K562 (cell line): ENCODE measurements around the gene CUL9. TPM values are rescaled to one million over a fixed set of nuclear protein-coding genes. Genes with fewer than 3 reads are reported as not detected.

Experiments
- ATF4 ChIP-seq: fragments of 450-650 bp; formaldehyde crosslinking; IDR thresholded peaks from 2 replicates; pipeline ENCODE4 v1.4.0; 2022; ENCODE audit warnings: mild to moderate bottlenecking, moderate library complexity
- FOXA1 ChIP-seq: fragments of 450-650 bp; IDR thresholded peaks from 2 replicates; pipeline ENCODE4 v1.6.1; 2016; ENCODE audit warnings: mild to moderate bottlenecking, borderline replicate concordance
- IFI16 ChIP-seq: fragments of 250-450 bp; sonication (Bioruptor Pico); IDR thresholded peaks from 2 replicates; pipeline ENCODE4 v2.1.2; 2022; ENCODE audit warnings: mild to moderate bottlenecking, inconsistent platforms
- IRF1 ChIP-seq: sonication (generic); formaldehyde crosslinking; IDR thresholded peaks from 2 replicates; pipeline ENCODE4 v1.8.0; 2022; ENCODE audit warnings: missing genetic modification reagents, mild to moderate bottlenecking, borderline replicate concordance
- KAT2B ChIP-seq: IDR thresholded peaks from one replicate; pipeline ENCODE4 v1.6.1; 2012; ENCODE audit warnings: low read depth, mild to moderate bottlenecking, control low read depth, inconsistent platforms, low read length, moderate library complexity
- MCM3 ChIP-seq: fragments of 450-650 bp; IDR thresholded peaks from 2 replicates; pipeline ENCODE4 v1.6.1; 2016
- PHB2 ChIP-seq: fragments of 450-650 bp; IDR thresholded peaks from 2 replicates; pipeline ENCODE4 v1.6.1; 2017; ENCODE audit warnings: low read depth
- POLR2B ChIP-seq: fragments of 450-650 bp; IDR thresholded peaks from 2 replicates; pipeline ENCODE4 v1.6.1; 2018; ENCODE audit warnings: low read depth; ENCODE audit not compliant: partially characterized antibody
- RCOR1 ChIP-seq, 2 experiments: IDR thresholded peaks; 2 replicates each; pipeline ENCODE4 v1.6.1; 2012; ENCODE audit warnings: low read depth in 2 of 2, low read length in 2 of 2, borderline replicate concordance in 1 of 2, improper control_type of control experiment in 1 of 2
- RFX5 ChIP-seq: IDR thresholded peaks from 2 replicates; pipeline ENCODE4 v1.6.1; 2011; ENCODE audit warnings: low read depth, mild to moderate bottlenecking, improper control_type of control experiment, low read length
- SMAD4 ChIP-seq: fragments of 250-450 bp; sonication (Bioruptor Pico); conservative IDR thresholded peaks from 2 replicates; pipeline ENCODE4 v1.8.0; 2021; ENCODE audit warnings: inconsistent platforms, mild to moderate bottlenecking, moderate library complexity
- SMARCA5 ChIP-seq: fragments of 450-650 bp; IDR thresholded peaks from 2 replicates; pipeline ENCODE4 v1.6.1; 2016
- TFAP4 ChIP-seq: sonication (generic); formaldehyde crosslinking; IDR thresholded peaks from 2 replicates; pipeline ENCODE4 v1.8.0; 2022; ENCODE audit warnings: missing genetic modification reagents, mild to moderate bottlenecking, moderate library complexity, borderline replicate concordance
- TGIF2 ChIP-seq: sonication (generic); formaldehyde crosslinking; IDR thresholded peaks from 2 replicates; pipeline ENCODE4 v1.8.1; 2022; ENCODE audit warnings: mild to moderate bottlenecking, missing genetic modification reagents, moderate library complexity
- ZC3H8 ChIP-seq: fragments of 450-650 bp; IDR thresholded peaks from 2 replicates; pipeline ENCODE4 v1.6.1; 2017
- ZNF143 ChIP-seq: sonication (generic); formaldehyde crosslinking; IDR thresholded peaks from 2 replicates; pipeline ENCODE4 v1.9.0; 2022; ENCODE audit warnings: mild to moderate bottlenecking, missing genetic modification reagents
- ZNF395 ChIP-seq: fragments of 200-800 bp; sonication (Bioruptor generic); IDR thresholded peaks from 2 replicates; pipeline ENCODE4 v1.6.1; 2017; ENCODE audit warnings: missing genetic modification characterization, missing compliant biosample characterization
- ZNF408 ChIP-seq: fragments of 250-450 bp; sonication (Bioruptor Pico); IDR thresholded peaks from 2 replicates; pipeline ENCODE4 v1.4.0; 2020; ENCODE audit warnings: low read depth, mild to moderate bottlenecking, moderate library complexity
- ZNF445 ChIP-seq: fragments of 250-450 bp; sonication (Bioruptor Pico); IDR thresholded peaks from 2 replicates; pipeline ENCODE4 v1.4.0; 2020; ENCODE audit warnings: low read depth, mild to moderate bottlenecking, moderate library complexity
- polyA plus RNA-seq, 8 experiments: library from polyadenylated mRNA; depleted of rRNA in 4 of 8; stranded (reverse) in 5 of 8; unstranded in 3 of 8; fragments of >200 nt; fragmentation: Nextera tagmentation in 2 of 8; fragmentation: Illumina TruSeq in 1 of 8; extraction: Ambion mirVana in 2 of 8; extraction: Trizol in 1 of 8; gene quantifications; 2 replicates each; pipeline versions ENCODE4 v1.2.1 to v1.2.3, GENCODE V29; 2011 to 2014; ENCODE audit warnings: inconsistent platforms in 1 of 8, missing spikeins in 1 of 8
- total RNA-seq, 7 experiments: library from RNA; depleted of rRNA in 6 of 7; stranded (reverse); fragments of >200 nt in 6 of 7; fragmentation: Illumina TruSeq in 2 of 7; extraction: Trizol in 2 of 7; gene quantifications; 2 replicates each; pipeline versions ENCODE4 v1.2.1 to v1.2.3, GENCODE V29; 2011 to 2021; ENCODE audit warnings: low replicate concordance in 1 of 7
- TF ChIP-seq, protein P1 (sequence below): fragments of 450-650 bp; formaldehyde crosslinking; IDR thresholded peaks from 2 replicates; pipeline ENCODE4 v1.4.0; 2020; ENCODE audit warnings: mild to moderate bottlenecking
- TF ChIP-seq, protein P2 (sequence below): IDR thresholded peaks from 2 replicates; pipeline ENCODE4 v1.6.1; 2011; ENCODE audit not compliant: insufficient read length; ENCODE audit errors: extremely low read depth

CUL9 gene
- total and polyA plus RNA-seq, 9 of the 15 experiments (the other 6 are each of a cell fraction or from before 2014, with no cell fraction given) = 0.50 to 20.7 (median 6.6) TPM

- TF ChIP-seq, protein P1, sequence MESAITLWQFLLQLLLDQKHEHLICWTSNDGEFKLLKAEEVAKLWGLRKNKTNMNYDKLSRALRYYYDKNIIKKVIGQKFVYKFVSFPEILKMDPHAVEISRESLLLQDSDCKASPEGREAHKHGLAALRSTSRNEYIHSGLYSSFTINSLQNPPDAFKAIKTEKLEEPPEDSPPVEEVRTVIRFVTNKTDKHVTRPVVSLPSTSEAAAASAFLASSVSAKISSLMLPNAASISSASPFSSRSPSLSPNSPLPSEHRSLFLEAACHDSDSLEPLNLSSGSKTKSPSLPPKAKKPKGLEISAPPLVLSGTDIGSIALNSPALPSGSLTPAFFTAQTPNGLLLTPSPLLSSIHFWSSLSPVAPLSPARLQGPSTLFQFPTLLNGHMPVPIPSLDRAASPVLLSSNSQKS (CRISPR knock-in tag) = no peak
- no peak for TF ChIP-seq ZNF445 (CRISPR knock-in tag)
- TF ChIP-seq TFAP4 = peak; percentile 47; the same call in 1 of the 2 replicates
- no peak for TF ChIP-seq RFX5
- no peak for TF ChIP-seq POLR2B
- no peak for TF ChIP-seq ATF4 (CRISPR knock-in tag)
- peak; percentile 84 for TF ChIP-seq SMAD4 (CRISPR knock-in tag)
- TF ChIP-seq ZNF395 = peak; percentile 33; the same call in 1 of the 2 replicates
- no peak for TF ChIP-seq ZNF143
- TF ChIP-seq ZNF408 (CRISPR knock-in tag) = no peak
- no peak for TF ChIP-seq KAT2B
- no peak for TF ChIP-seq IFI16
- TF ChIP-seq ZC3H8 = no peak
- 0 out of 2 replicates have a peak, but pooled peaks have one; percentile 33 for TF ChIP-seq FOXA1
- no peak for TF ChIP-seq MCM3
- TF ChIP-seq IRF1 (CRISPR knock-in tag) = no peak
- TF ChIP-seq SMARCA5 = no peak
- TF ChIP-seq RCOR1 (IDR thresholded peaks at IDR 0.05; ENCODE audit: borderline replicate concordance in 1 of 2, low read depth in 2 of 2, low read length in 2 of 2) = peak in 1 of 2 experiments; percentile 66; a peak in 2 of 4 replicates
- TF ChIP-seq, protein P2, sequence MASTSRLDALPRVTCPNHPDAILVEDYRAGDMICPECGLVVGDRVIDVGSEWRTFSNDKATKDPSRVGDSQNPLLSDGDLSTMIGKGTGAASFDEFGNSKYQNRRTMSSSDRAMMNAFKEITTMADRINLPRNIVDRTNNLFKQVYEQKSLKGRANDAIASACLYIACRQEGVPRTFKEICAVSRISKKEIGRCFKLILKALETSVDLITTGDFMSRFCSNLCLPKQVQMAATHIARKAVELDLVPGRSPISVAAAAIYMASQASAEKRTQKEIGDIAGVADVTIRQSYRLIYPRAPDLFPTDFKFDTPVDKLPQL = no peak
- TF ChIP-seq TGIF2 = no peak
- TF ChIP-seq PHB2 = no peak
Observed at GRCh38 chr6:43267619-43268354, 85.8 kb downstream of the CUL9 start (continued).
